Gastroesophageal sphincter (tissue), 4 donors: ENCODE results near the gene PRDM5. TPM values are rescaled to one million over a fixed set of nuclear protein-coding genes. Genes with fewer than 3 reads are reported as not detected.

Source experiments
- ATAC-seq: fragments of 150-250 bp; one replicate; pipeline ENCODE4 v1.9.1; 2016; ENCODE audit warnings: mild to moderate bottlenecking, moderate library complexity
- H3K27ac ChIP-seq, 4 donors: fragments of 200-600 bp; sonication (generic) in 3 of 4; 1 replicate in 3 of 4; 2 replicates in 1 of 4; pipeline ENCODE4 v1.5.1; 2016 to 2019
- H3K27me3 ChIP-seq: fragments of 200-600 bp; sonication (generic); one replicate; pipeline ENCODE4 v1.5.1; 2019
- H3K36me3 ChIP-seq, 2 donors: fragments of 200-600 bp; sonication (generic); one replicate each; pipeline ENCODE4 v1.5.1; 2019; ENCODE audit warnings: control low read depth in 1 of 2
- H3K4me1 ChIP-seq, 3 donors: fragments of 200-600 bp; sonication (generic); 1 replicate in 2 of 3; 2 replicates in 1 of 3; pipeline ENCODE4 v1.5.1; 2016 to 2019; ENCODE audit warnings: control low read depth in 2 of 3
- H3K4me3 ChIP-seq, 2 donors: fragments of 200-600 bp; sonication (generic); one replicate each; pipeline ENCODE4 v1.5.1; 2019; ENCODE audit warnings: mild to moderate bottlenecking in 1 of 2, moderate library complexity in 1 of 2
- H3K9me3 ChIP-seq, 3 donors: fragments of 200-600 bp; sonication (generic); one replicate each; pipeline ENCODE4 v1.5.1; 2017 to 2019; ENCODE audit warnings: control low read depth in 2 of 3
- CTCF ChIP-seq, 4 experiments: fragments of 200-600 bp in 2 of 4; fragments of 450-650 bp in 2 of 4; sonication (generic) in 1 of 4; IDR thresholded peaks; one replicate each; pipeline ENCODE4 v1.5.1; 2017 to 2019; ENCODE audit warnings: antibody characterized with exemption in 4 of 4, mild to moderate bottlenecking in 2 of 4, moderate library complexity in 2 of 4
- EP300 ChIP-seq: sonication (generic); formaldehyde crosslinking; IDR thresholded peaks from one replicate; pipeline ENCODE4 v1.6.1; 2017; ENCODE audit warnings: antibody characterized with exemption, mild to moderate bottlenecking
- POLR2A ChIP-seq, 2 donors: fragments of 450-650 bp; IDR thresholded peaks; one replicate each; pipeline ENCODE4 v1.6.1; 2017; ENCODE audit warnings: antibody characterized with exemption in 2 of 2, mild to moderate bottlenecking in 2 of 2, moderate library complexity in 1 of 2
- POLR2AphosphoS5 ChIP-seq: sonication (generic); formaldehyde crosslinking; IDR thresholded peaks from one replicate; pipeline ENCODE4 v1.6.1; 2017; ENCODE audit warnings: antibody characterized with exemption
- WGBS, 2 donors: methylation state at CpG; one replicate each; pipeline ENCODE4 v1.1.5; 2018; ENCODE audit warnings: low coverage in 1 of 2; 5-methylcytosine and 5-hydroxymethylcytosine counted together
- total RNA-seq, 4 donors: library from RNA; depleted of rRNA; stranded (reverse); fragments of >200 nt; gene quantifications; one replicate each; pipeline ENCODE4 v1.1.0, GENCODE V29; 2016

PRDM5 gene
- total RNA-seq, 4 donors from 2014 or later, result 10.6 to 33.9 (median 18.9) TPM

GRCh38 chr4:120881351-120881750 is 41.2 kb downstream of the PRDM5 start:
- 91 to 96% methylated on average over 2 of the region's 2 CpGs for WGBS, 2 donors
- Histone ChIP-seq H3K4me1 (no peaks in the 10 kb centered on the region), H3K36me3 (peaks cover 0 to 11% of the 10 kb centered on the region in 2 donors), H3K27me3 (no peaks in the 10 kb centered on the region), H3K4me3 (no peak overlapping the region), H3K9me3 (peaks cover 0 to 14% (median 0%) of the 10 kb centered on the region in 3 donors), H3K27ac (no peak overlapping the region)
- ATAC-seq, result no peak
- TF ChIP-seq POLR2A (IDR thresholded peaks at IDR 0.05) (no peak), POLR2AphosphoS5 (no peak)

GRCh38 chr4:120877021-120877420 is 45.5 kb downstream of the PRDM5 start:
- no peaks in the 10 kb centered on the region for H3K27me3 ChIP-seq
- no peak for TF ChIP-seq POLR2A (IDR thresholded peaks at IDR 0.05)
- TF ChIP-seq POLR2AphosphoS5, result no peak
- no peak for TF ChIP-seq CTCF (IDR thresholded peaks at IDR 0.05)
- TF ChIP-seq EP300, result no peak
- WGBS, 2 donors, result 64 to 77% methylated on average over 3 of the region's 3 CpGs
- H3K4me3 ChIP-seq, result no peak overlapping the region
- no peak for ATAC-seq
- peaks cover 0 to 4% of the 10 kb centered on the region in 2 donors for H3K36me3 ChIP-seq
- H3K27ac ChIP-seq, result no peak overlapping the region
- H3K4me1 ChIP-seq, result peaks cover 0 to 16% (median 0%) of the 10 kb centered on the region in 3 donors
- H3K9me3 ChIP-seq, result peaks cover 0 to 13% (median 0%) of the 10 kb centered on the region in 3 donors

- Histone ChIP-seq H3K27me3 (no peaks in the 10 kb centered on the region), H3K9me3 (peaks cover 0 to 9% (median 0%) of the 10 kb centered on the region in 3 donors), H3K4me1 (peaks cover 0 to 16% (median 0%) of the 10 kb centered on the region in 3 donors), H3K27ac (no peak overlapping the region), H3K4me3 (no peak overlapping the region), H3K36me3 (no peaks in the 10 kb centered on the region)
- no peak for TF ChIP-seq CTCF (IDR thresholded peaks at IDR 0.05)
- TF ChIP-seq EP300, result no peak
- TF ChIP-seq POLR2AphosphoS5, result no peak
- no peak for TF ChIP-seq POLR2A (IDR thresholded peaks at IDR 0.05)
- WGBS, 2 donors, result 71% methylated on average over 1 of the region's 4 CpGs; no CpG with 5 or more reads in 1 of the 2 donors
- no peak for ATAC-seq
Observed at GRCh38 chr4:120874792-120875774, 47.4 kb downstream of the PRDM5 start.

GRCh38 chr4:120873554-120873953 is 49.0 kb downstream of the PRDM5 start:
- Histone ChIP-seq H3K36me3 (no peaks in the 10 kb centered on the region), H3K27ac (no peak overlapping the region), H3K27me3 (no peaks in the 10 kb centered on the region), H3K4me1 (peaks cover 0 to 23% (median 0%) of the 10 kb centered on the region in 3 donors), H3K4me3 (no peak overlapping the region), H3K9me3 (peaks cover 0 to under 1% (median 0%) of the 10 kb centered on the region in 3 donors)
- no peak for TF ChIP-seq EP300
- TF ChIP-seq CTCF (IDR thresholded peaks at IDR 0.05), result no peak
- no peak for TF ChIP-seq POLR2A (IDR thresholded peaks at IDR 0.05)
- no peak for TF ChIP-seq POLR2AphosphoS5
- 67 to 88% methylated on average over 1 of the region's 1 CpG for WGBS, 2 donors
- no peak for ATAC-seq

GRCh38 chr4:120871173-120871572 is 51.4 kb downstream of the PRDM5 start:
- WGBS, 2 donors, result 78 to 80% methylated on average over 3 to 4 of the region's 4 CpGs
- no peaks in the 10 kb centered on the region for H3K36me3 ChIP-seq
- no peak for ATAC-seq

More at GRCh38 chr4:120871173-120871572, 51.4 kb downstream of the PRDM5 start:
- Histone ChIP-seq H3K4me3 (no peak overlapping the region), H3K27me3 (no peaks in the 10 kb centered on the region), H3K4me1 (peaks cover 0 to 23% (median 0%) of the 10 kb centered on the region in 3 donors), H3K27ac (no peak overlapping the region), H3K9me3 (no peaks in the 10 kb centered on the region)
- TF ChIP-seq POLR2A (IDR thresholded peaks at IDR 0.05), result no peak
- no peak for TF ChIP-seq EP300
- no peak for TF ChIP-seq CTCF (IDR thresholded peaks at IDR 0.05)
- no peak for TF ChIP-seq POLR2AphosphoS5
